MM.1S (cell line): ENCODE results near the gene TIMP2.

ENCODE experiments used
- DNase-seq: peaks from one replicate; pipeline ENCODE4 v3.0.0-alpha.2; 2015
- H2AFZ ChIP-seq: fragments of 300-600 bp; sonication (generic); 2 replicates; pipeline ENCODE4 v1.6.0; 2016; ENCODE audit warnings: antibody characterized with exemption, low read length
- H3F3A ChIP-seq: fragments of 300-600 bp; sonication (generic); 2 replicates; pipeline ENCODE4 v1.6.1; 2016; ENCODE audit warnings: mild to moderate bottlenecking, antibody characterized with exemption, low read length, moderate library complexity, mixed read lengths; ENCODE audit not compliant: insufficient read depth
- H3K27ac ChIP-seq: fragments of 300-600 bp; sonication (generic); 2 replicates; pipeline ENCODE4 v1.5.1; 2016; ENCODE audit warnings: mild to moderate bottlenecking, low read length
- H3K27me3 ChIP-seq: fragments of 300-600 bp; sonication (generic); replicated peaks from 2 replicates; pipeline ENCODE4 v1.6.0; 2016; ENCODE audit warnings: low read length; ENCODE audit not compliant: insufficient read depth
- H3K36me3 ChIP-seq: fragments of 300-600 bp; sonication (generic); replicated peaks from 2 replicates; pipeline ENCODE4 v1.6.1; 2016; ENCODE audit warnings: mild to moderate bottlenecking, low read length, mixed read lengths; ENCODE audit not compliant: insufficient read depth
- H3K4me1 ChIP-seq: fragments of 300-600 bp; sonication (generic); 2 replicates; pipeline ENCODE4 v1.6.1; 2016; ENCODE audit warnings: low read length, mixed read lengths
- H3K4me2 ChIP-seq: fragments of 300-600 bp; sonication (generic); 2 replicates; pipeline ENCODE4 v1.6.0; 2016; ENCODE audit warnings: low read depth, low read length
- H3K4me3 ChIP-seq: fragments of 300-600 bp; sonication (generic); 2 replicates; pipeline ENCODE4 v1.5.1; 2016; ENCODE audit warnings: low read length, mixed read lengths
- H3K79me2 ChIP-seq: fragments of 300-600 bp; sonication (generic); 2 replicates; pipeline ENCODE4 v1.6.1; 2016; ENCODE audit warnings: mixed run types, low read length, mixed read lengths
- H3K9ac ChIP-seq: fragments of 300-600 bp; sonication (generic); 2 replicates; pipeline ENCODE4 v1.6.1; 2016; ENCODE audit warnings: low read length, mixed read lengths
- H3K9me2 ChIP-seq: fragments of 300-600 bp; sonication (generic); replicated peaks from 2 replicates; pipeline ENCODE4 v1.6.1; 2016; ENCODE audit warnings: mild to moderate bottlenecking, low read length, mixed read lengths; ENCODE audit not compliant: insufficient read depth
- H3K9me3 ChIP-seq: fragments of 300-600 bp; sonication (generic); replicated peaks from 2 replicates; pipeline ENCODE4 v1.6.1; 2016; ENCODE audit warnings: mild to moderate bottlenecking, low read length, mixed read lengths; ENCODE audit not compliant: insufficient read depth
- H4K20me1 ChIP-seq: fragments of 300-600 bp; sonication (generic); 2 replicates; pipeline ENCODE4 v1.6.1; 2016; ENCODE audit warnings: mild to moderate bottlenecking, low read length, moderate library complexity, mixed read lengths; ENCODE audit not compliant: insufficient read depth
- CTCF ChIP-seq: fragments of 300-600 bp; sonication (generic); IDR thresholded peaks from 2 replicates; pipeline ENCODE4 v1.5.1; 2016; ENCODE audit warnings: antibody characterized with exemption, low read length, mixed read lengths
- EZH2 ChIP-seq: fragments of 300-600 bp; sonication (generic); optimal IDR thresholded peaks from 2 replicates; pipeline ENCODE3; 2017; ENCODE audit warnings: low read depth, mild to moderate bottlenecking, antibody characterized with exemption, low read length, mixed read lengths
- EZH2phosphoT487 ChIP-seq: fragments of 300-600 bp; sonication (generic); IDR thresholded peaks from 2 replicates; pipeline ENCODE4 v1.6.1; 2018; ENCODE audit warnings: antibody characterized with exemption, low read length

Gene TIMP2

GRCh38 chr17:78806451-78806850 lies 118.7 kb downstream of the TIMP2 start:
- no peak overlapping the region for H3K27ac ChIP-seq
- TF ChIP-seq EZH2phosphoT487 (no peak), CTCF (no peak), EZH2 (no peak)
- DNase-seq: no peak
- H3K9me2 ChIP-seq: no peaks in the 10 kb centered on the region
- H2AFZ ChIP-seq: no peak overlapping the region
- no peak overlapping the region for H3K4me2 ChIP-seq
- no peaks in the 10 kb centered on the region for H3F3A ChIP-seq
- no peaks in the 10 kb centered on the region for H3K27me3 ChIP-seq
- H3K9me3 ChIP-seq: no peaks in the 10 kb centered on the region
- H3K9ac ChIP-seq: no peak overlapping the region
- H3K36me3 ChIP-seq: peaks cover 17% of the 10 kb centered on the region
- H3K79me2 ChIP-seq: peaks cover 49% of the 10 kb centered on the region
- no peaks in the 10 kb centered on the region for H3K4me1 ChIP-seq
- no peaks in the 10 kb centered on the region for H4K20me1 ChIP-seq
- H3K4me3 ChIP-seq: no peak overlapping the region

- no peak overlapping the region for H3K27ac ChIP-seq
- H3F3A ChIP-seq: no peaks in the 10 kb centered on the region
- no peaks in the 10 kb centered on the region for H3K9me3 ChIP-seq
- TF ChIP-seq CTCF (no peak), EZH2phosphoT487 (no peak), EZH2 (no peak)
- H3K36me3 ChIP-seq: peaks cover 10% of the 10 kb centered on the region
- no peaks in the 10 kb centered on the region for H3K4me1 ChIP-seq
- no peak overlapping the region for H3K4me3 ChIP-seq
- H3K9me2 ChIP-seq: no peaks in the 10 kb centered on the region
- no peak overlapping the region for H3K9ac ChIP-seq
- H3K27me3 ChIP-seq: no peaks in the 10 kb centered on the region
- H2AFZ ChIP-seq: no peak overlapping the region
- DNase-seq: no peak
- no peak overlapping the region for H3K4me2 ChIP-seq
- H4K20me1 ChIP-seq: no peaks in the 10 kb centered on the region
- peaks cover 54% of the 10 kb centered on the region for H3K79me2 ChIP-seq
These were observed 119.9 kb downstream of the TIMP2 start for GRCh38 chr17:78805301-78805700.

- no peak overlapping the region for H3K4me2 ChIP-seq
- H3K27me3 ChIP-seq: no peaks in the 10 kb centered on the region
- H3K36me3 ChIP-seq: peaks cover 10% of the 10 kb centered on the region
- no peaks in the 10 kb centered on the region for H3F3A ChIP-seq
- no peaks in the 10 kb centered on the region for H4K20me1 ChIP-seq
- H3K4me1 ChIP-seq: no peaks in the 10 kb centered on the region
- H3K9me2 ChIP-seq: no peaks in the 10 kb centered on the region
- H3K9ac ChIP-seq: no peak overlapping the region
- H2AFZ ChIP-seq: no peak overlapping the region
- TF ChIP-seq EZH2phosphoT487 (no peak), CTCF (no peak), EZH2 (no peak)
- no peak overlapping the region for H3K4me3 ChIP-seq
- H3K79me2 ChIP-seq: peaks cover 57% of the 10 kb centered on the region
- no peak for DNase-seq
- H3K9me3 ChIP-seq: no peaks in the 10 kb centered on the region
- no peak overlapping the region for H3K27ac ChIP-seq
These were observed 120.4 kb downstream of the TIMP2 start for GRCh38 chr17:78804777-78805176.
